SU-DHL-6 (cell line): ENCODE data around the gene PDPR.
"Not testable (repeated sequence)": the region's sequence is repeated elsewhere in the genome, so short reads cannot be mapped to it uniquely, and the experiment has no call there.

Source experiments
- H2AFZ ChIP-seq: fragments of 200-600 bp; sonication (generic); 2 replicates; pipeline ENCODE4 v1.6.1; 2014; ENCODE audit warnings: low read depth, mild to moderate bottlenecking, moderate library complexity, mixed read lengths, antibody characterized with exemption, low read length; ENCODE audit not compliant: severe bottlenecking
- H3F3A ChIP-seq: fragments of 200-600 bp; shearing (Covaris generic); 2 replicates; pipeline ENCODE4 v1.6.0; 2016; ENCODE audit warnings: antibody characterized with exemption, mild to moderate bottlenecking; ENCODE audit not compliant: insufficient read depth
- H3K27ac ChIP-seq: fragments of 200-600 bp; sonication (generic); 2 replicates; pipeline ENCODE4 v1.5.1; 2016; ENCODE audit warnings: low read depth, mild to moderate bottlenecking, low read length, moderate library complexity, mixed read lengths
- H3K27me3 ChIP-seq: fragments of 200-600 bp; sonication (generic), shearing (Covaris generic); 2 replicates; pipeline ENCODE4 v1.6.0; 2014; ENCODE audit warnings: mild to moderate bottlenecking, low read length
- H3K36me3 ChIP-seq: fragments of 200-600 bp; sonication (generic); 2 replicates; pipeline ENCODE4 v1.6.1; 2014; ENCODE audit warnings: mild to moderate bottlenecking, low read length, mixed read lengths
- H3K4me2 ChIP-seq: fragments of 300-600, 200-600 bp; shearing (Covaris generic), sonication (generic); 2 replicates; pipeline ENCODE4 v1.6.0; 2014; ENCODE audit warnings: low read length, low read depth, mild to moderate bottlenecking; ENCODE audit not compliant: poor library complexity, severe bottlenecking
- H3K4me3 ChIP-seq: fragments of 200-600 bp; sonication (generic); 2 replicates; pipeline ENCODE4 v1.5.1; 2014; ENCODE audit warnings: antibody characterized with exemption, low read length, mild to moderate bottlenecking, mixed read lengths; ENCODE audit not compliant: insufficient read depth, poor library complexity, severe bottlenecking
- H3K79me2 ChIP-seq: fragments of 200-600 bp; sonication (generic); 2 replicates; pipeline ENCODE4 v1.6.1; 2014; ENCODE audit warnings: mild to moderate bottlenecking, low read length, moderate library complexity; ENCODE audit not compliant: insufficient read depth
- H3K9ac ChIP-seq: fragments of 200-600 bp; sonication (generic); 2 replicates; pipeline ENCODE4 v1.7.0; 2014; ENCODE audit warnings: mild to moderate bottlenecking, low read length
- H3K9me2 ChIP-seq: fragments of 200-600 bp; sonication (generic); replicated peaks from 2 replicates; pipeline ENCODE4 v1.6.1; 2014; ENCODE audit warnings: low read length; ENCODE audit not compliant: insufficient read depth
- H3K9me3 ChIP-seq: fragments of 200-600 bp; sonication (generic); 2 replicates; pipeline ENCODE4 v1.6.1; 2014; ENCODE audit warnings: low read length, mixed read lengths; ENCODE audit not compliant: insufficient read depth
- H4K20me1 ChIP-seq: fragments of 200-600 bp; sonication (generic); 2 replicates; pipeline ENCODE4 v1.6.1; 2014; ENCODE audit warnings: low read depth, mild to moderate bottlenecking, antibody characterized with exemption, low read length, moderate library complexity, mixed read lengths

PDPR gene

GRCh38 chr16:70113599-70113981 lies 542 bp upstream of the PDPR start:
- Histone ChIP-seq H3K4me2 (peak overlapping the region; percentile 38), H3K79me2 (peaks cover 13% of the 10 kb centered on the region), H3K9ac (peak overlapping the region; percentile 85; the same call in 1 of the 2 replicates)
- H3K9me3 ChIP-seq, H3K27ac ChIP-seq, H4K20me1 ChIP-seq, H3K36me3 ChIP-seq, H3K9me2 ChIP-seq, H2AFZ ChIP-seq, H3K27me3 ChIP-seq, H3K4me3 ChIP-seq, H3F3A ChIP-seq: not testable (repeated sequence)

DNA sequence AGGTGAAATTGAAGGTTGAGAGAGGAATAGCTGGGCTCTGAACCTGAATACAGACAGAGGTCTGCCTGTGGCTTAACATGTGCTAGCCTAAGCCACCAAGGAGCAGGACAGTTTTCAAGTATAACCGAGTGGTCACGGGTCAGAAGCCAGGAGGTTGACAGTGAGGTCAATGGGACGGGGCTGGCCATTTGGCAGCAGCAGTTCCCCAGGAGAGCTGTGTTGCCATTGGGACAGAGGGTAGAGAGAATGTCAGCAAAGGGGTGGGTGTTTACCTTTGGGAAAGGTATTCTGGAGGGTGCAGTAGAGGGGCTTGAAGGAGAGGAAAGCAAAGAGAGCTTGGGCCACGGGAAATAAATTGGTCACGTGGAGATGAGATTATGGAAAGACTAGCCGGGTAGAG lies 4.2 kb downstream of the PDPR start:
- not testable (repeated sequence) for H3K27me3 ChIP-seq, H3K9me2 ChIP-seq, H3K36me3 ChIP-seq, H3K9me3 ChIP-seq, H3K4me2 ChIP-seq, H2AFZ ChIP-seq, H3K9ac ChIP-seq, H4K20me1 ChIP-seq, H3K27ac ChIP-seq, H3F3A ChIP-seq, H3K4me3 ChIP-seq
- peaks cover 13% of the 10 kb centered on the region for H3K79me2 ChIP-seq

GRCh38 chr16:70118776-70119175 lies 4.6 kb downstream of the PDPR start:
- H3F3A ChIP-seq, H3K4me3 ChIP-seq, H3K36me3 ChIP-seq, H4K20me1 ChIP-seq, H3K9me3 ChIP-seq, H3K9ac ChIP-seq, H3K27me3 ChIP-seq, H3K27ac ChIP-seq, H3K4me2 ChIP-seq, H2AFZ ChIP-seq, H3K9me2 ChIP-seq: not testable (repeated sequence)
- peaks cover 13% of the 10 kb centered on the region for H3K79me2 ChIP-seq

DNA sequence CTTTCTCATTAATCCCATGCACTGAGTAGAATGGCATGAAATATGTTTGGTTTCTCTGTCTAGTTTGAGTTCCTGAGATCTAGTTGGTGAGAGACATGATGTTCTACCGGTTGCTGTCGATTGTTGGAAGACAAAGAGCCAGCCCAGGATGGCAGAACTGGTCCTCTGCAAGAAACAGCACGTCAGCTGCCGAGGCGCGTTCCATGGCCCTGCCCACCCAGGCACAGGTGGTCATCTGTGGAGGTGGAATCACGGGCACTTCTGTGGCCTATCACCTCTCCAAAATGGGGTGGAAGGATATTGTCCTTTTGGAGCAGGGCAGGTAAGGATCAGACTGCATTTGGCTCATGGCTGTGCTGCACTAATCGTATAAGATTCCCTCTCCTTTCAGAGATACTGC lies 6.3 kb downstream of the PDPR start:
- H3K79me2 ChIP-seq, H3K9me3 ChIP-seq, H3K4me2 ChIP-seq, H3K36me3 ChIP-seq, H3K4me3 ChIP-seq, H2AFZ ChIP-seq, H4K20me1 ChIP-seq, H3F3A ChIP-seq, H3K27ac ChIP-seq, H3K9ac ChIP-seq, H3K9me2 ChIP-seq, H3K27me3 ChIP-seq: not testable (repeated sequence)

DNA sequence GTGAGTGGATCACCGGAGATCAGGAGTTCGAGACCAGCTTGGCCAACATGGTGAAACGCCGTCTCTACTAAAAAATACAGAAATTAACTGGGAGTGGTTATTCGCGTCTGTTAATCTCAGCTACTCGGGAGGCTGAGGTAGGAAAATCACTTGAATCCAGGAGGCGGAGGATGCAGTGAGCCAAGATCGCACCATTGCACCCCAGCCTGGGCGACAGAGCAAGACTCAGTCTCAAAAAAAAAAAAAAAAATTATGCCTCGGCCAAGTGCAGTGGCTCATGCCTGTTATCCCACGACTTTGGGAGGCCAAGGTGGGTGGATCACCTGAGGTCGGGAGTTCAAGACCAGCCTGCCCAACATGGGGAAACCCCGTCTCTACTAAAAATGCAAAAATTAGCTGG lies 9.7 kb downstream of the PDPR start:
- not testable (repeated sequence) for H3K9me3 ChIP-seq, H2AFZ ChIP-seq, H3K79me2 ChIP-seq, H3F3A ChIP-seq, H3K27me3 ChIP-seq, H3K9me2 ChIP-seq, H4K20me1 ChIP-seq, H3K9ac ChIP-seq, H3K27ac ChIP-seq, H3K36me3 ChIP-seq, H3K4me3 ChIP-seq, H3K4me2 ChIP-seq

DNA sequence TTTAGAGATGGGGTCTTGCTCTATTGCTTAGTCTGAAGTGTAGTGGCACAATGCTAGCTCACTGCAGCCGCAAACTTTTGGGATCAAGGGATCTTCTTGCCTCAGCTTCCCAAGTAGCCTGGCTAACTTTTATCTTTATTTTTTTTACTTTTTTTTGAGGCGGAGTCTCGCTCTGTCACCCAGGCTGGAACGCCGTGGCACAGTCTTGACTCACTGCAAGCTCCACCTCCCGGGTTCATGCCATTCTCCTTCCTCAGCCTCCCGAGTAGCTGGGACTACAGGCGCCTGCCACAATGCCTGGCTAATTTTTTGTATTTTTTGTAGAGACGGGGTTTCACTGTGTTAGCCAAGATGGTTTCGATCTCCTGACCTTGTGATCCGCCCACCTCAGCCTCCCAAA lies 12.1 kb downstream of the PDPR start:
- H3K9me3 ChIP-seq, H3K27me3 ChIP-seq, H4K20me1 ChIP-seq, H3K4me2 ChIP-seq, H3K9me2 ChIP-seq, H3K79me2 ChIP-seq, H3F3A ChIP-seq, H3K9ac ChIP-seq, H3K4me3 ChIP-seq, H2AFZ ChIP-seq, H3K36me3 ChIP-seq, H3K27ac ChIP-seq: not testable (repeated sequence)

DNA sequence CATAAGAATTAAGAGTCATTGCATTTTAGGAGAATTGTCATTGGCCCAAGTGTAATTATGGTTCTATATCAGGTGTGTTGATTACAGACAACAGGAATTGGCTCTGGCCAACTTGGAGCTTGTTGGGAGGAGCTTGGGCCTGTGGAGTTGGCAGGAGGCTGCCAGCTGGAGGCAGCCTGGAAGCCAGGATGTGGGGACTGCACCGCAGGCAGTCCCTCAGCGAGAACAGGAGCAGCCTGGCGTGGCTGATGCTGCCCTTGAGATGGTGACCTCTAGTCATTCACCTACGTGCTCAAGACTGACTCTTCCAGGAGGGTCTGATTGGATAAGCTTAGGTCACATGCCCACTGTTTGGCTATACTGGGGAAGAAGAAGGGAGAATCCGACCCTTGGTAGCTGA lies 13.6 kb downstream of the PDPR start:
- not testable (repeated sequence) for H4K20me1 ChIP-seq, H3K4me3 ChIP-seq, H3K27ac ChIP-seq, H3K9me2 ChIP-seq, H3K36me3 ChIP-seq, H2AFZ ChIP-seq, H3F3A ChIP-seq, H3K9ac ChIP-seq, H3K4me2 ChIP-seq, H3K9me3 ChIP-seq, H3K79me2 ChIP-seq, H3K27me3 ChIP-seq

GRCh38 chr16:70128844-70129243 lies 14.7 kb downstream of the PDPR start:
- H3K4me3 ChIP-seq, H3K36me3 ChIP-seq, H3K9me2 ChIP-seq, H2AFZ ChIP-seq, H3K9me3 ChIP-seq, H3K27me3 ChIP-seq, H3K27ac ChIP-seq, H3K4me2 ChIP-seq, H4K20me1 ChIP-seq, H3F3A ChIP-seq, H3K9ac ChIP-seq, H3K79me2 ChIP-seq: not testable (repeated sequence)
